ENCODE data around the gene MAP6D1. TPM values are rescaled to one million over a fixed set of nuclear protein-coding genes. Genes with fewer than 3 reads are reported as not detected.

The MAP6D1 gene
- total and polyA plus RNA-seq, 10 donors = 0.77 to 3.1 (median 1.7) TPM; not detected in 1

DNA sequence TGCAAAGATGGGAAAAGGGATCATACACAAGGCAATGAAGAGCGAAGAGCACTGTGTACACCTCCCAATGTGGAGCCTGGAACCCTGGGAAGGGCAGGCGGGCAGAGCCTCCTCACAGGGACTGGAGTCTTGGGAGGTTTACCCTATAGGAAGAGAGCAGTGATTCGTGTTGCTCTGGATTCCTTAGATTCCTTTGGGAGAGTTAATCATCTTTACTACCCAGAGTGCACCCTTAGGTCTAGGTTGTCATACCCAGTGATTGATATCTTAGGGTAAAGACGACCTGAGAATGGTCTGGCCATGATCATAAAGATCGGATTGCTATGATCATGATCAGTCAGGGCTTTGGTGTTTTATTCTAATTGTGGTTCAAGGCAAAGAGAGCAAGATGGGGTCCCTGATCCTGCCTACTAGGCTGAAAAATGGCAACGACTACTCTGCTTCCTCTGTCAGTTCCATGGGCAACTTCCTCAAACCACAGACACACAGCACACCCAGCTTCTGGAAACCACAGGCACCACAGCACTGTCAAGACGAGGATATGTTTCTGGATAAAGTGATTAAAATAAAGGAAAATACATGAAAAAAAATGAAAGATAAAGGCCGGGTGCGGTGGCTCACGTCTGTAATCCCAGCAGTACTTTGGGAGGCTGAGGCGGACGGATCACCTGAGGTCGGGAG is 20.4 kb upstream of the MAP6D1 start:
- Histone ChIP-seq H3K4me3 (no peak overlapping the region), H3K27ac (no peak overlapping the region), H3K36me3 (peaks cover 3 to 99% (median 69%) of the 10 kb centered on the region in 6 donors), H3K9me3 (no peaks in the 10 kb centered on the region), H3K4me1 (no peaks in the 10 kb centered on the region), H3K27me3 (replicated peaks in 1 of 7) (no peaks in the 10 kb centered on the region)
- intact Hi-C loops (cut with DNase I; ENCODE audit: low total_unique reads) = no loop called here
- no peak for DNase-seq
- 68 to 87% (median 80%) methylated on average over 13 of the region's 13 CpGs for WGBS, 5 donors
- TF ChIP-seq POLR2AphosphoS5 (IDR thresholded peaks at IDR 0.05) (no peak), POLR2A (IDR thresholded peaks at IDR 0.05) (no peak)
- TF ChIP-seq, protein P1, sequence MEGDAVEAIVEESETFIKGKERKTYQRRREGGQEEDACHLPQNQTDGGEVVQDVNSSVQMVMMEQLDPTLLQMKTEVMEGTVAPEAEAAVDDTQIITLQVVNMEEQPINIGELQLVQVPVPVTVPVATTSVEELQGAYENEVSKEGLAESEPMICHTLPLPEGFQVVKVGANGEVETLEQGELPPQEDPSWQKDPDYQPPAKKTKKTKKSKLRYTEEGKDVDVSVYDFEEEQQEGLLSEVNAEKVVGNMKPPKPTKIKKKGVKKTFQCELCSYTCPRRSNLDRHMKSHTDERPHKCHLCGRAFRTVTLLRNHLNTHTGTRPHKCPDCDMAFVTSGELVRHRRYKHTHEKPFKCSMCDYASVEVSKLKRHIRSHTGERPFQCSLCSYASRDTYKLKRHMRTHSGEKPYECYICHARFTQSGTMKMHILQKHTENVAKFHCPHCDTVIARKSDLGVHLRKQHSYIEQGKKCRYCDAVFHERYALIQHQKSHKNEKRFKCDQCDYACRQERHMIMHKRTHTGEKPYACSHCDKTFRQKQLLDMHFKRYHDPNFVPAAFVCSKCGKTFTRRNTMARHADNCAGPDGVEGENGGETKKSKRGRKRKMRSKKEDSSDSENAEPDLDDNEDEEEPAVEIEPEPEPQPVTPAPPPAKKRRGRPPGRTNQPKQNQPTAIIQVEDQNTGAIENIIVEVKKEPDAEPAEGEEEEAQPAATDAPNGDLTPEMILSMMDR (IDR thresholded peaks at IDR 0.05 in 8 of 11, conservative IDR thresholded peaks at IDR 0.05 in 3 of 11) = no peak

DNA sequence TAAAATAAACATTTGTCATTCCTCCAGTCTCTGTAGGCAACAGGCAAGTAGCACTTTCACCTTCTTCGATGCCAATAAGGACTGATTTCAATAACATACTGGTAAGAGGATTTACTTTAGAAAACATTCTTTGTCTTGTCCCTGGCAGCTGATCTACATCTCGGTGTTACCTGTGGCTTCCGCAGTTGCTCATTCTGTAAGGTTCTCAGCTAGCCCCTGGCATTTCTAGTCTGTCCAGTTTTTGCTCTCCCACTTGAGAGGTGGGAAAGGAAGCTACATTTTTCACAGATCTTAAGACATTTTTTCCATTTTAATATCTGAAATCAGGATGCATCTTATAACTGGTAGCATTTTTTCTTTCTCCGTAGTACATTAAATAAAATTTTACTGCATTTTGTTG is 19.7 kb upstream of the MAP6D1 start:
- Histone ChIP-seq H3K27ac (no peak overlapping the region), H3K9me3 (no peaks in the 10 kb centered on the region), H3K4me1 (no peaks in the 10 kb centered on the region), H3K36me3 (peaks cover 3 to 99% (median 74%) of the 10 kb centered on the region in 6 donors), H3K27me3 (replicated peaks in 1 of 7) (no peaks in the 10 kb centered on the region), H3K4me3 (no peak overlapping the region)
- DNase-seq = no peak
- intact Hi-C loops (cut with DNase I; ENCODE audit: low total_unique reads) = no loop called here
- 92 to 99% (median 96%) methylated on average over 4 of the region's 4 CpGs for WGBS, 5 donors
- TF ChIP-seq, protein P1 (IDR thresholded peaks at IDR 0.05 in 8 of 11, conservative IDR thresholded peaks at IDR 0.05 in 3 of 11) = no peak
- TF ChIP-seq POLR2AphosphoS5 (IDR thresholded peaks at IDR 0.05) (no peak), POLR2A (IDR thresholded peaks at IDR 0.05) (no peak)

DNA sequence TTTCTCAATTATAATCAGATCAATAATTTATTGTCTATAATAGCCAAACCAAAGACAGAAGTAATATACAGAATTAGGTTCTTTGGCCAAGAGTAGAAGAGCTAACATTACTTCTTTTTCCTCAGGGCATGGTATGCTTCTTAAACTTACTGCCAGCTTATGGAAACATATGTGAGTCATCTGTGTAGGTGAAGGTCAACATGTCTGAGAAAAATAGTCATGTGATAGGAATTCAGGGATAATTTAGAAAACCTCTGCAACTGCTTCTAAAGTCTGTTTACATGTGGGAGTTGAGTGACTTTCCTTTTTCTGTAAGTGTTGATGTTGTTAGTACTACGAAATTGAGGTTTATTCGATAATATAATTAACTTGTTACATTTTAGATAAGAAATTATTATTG is 19.2 kb upstream of the MAP6D1 start:
- intact Hi-C loops (cut with DNase I; ENCODE audit: low total_unique reads) = no loop called here
- Histone ChIP-seq H3K4me3 (no peak overlapping the region), H3K9me3 (no peaks in the 10 kb centered on the region), H3K27ac (no peak overlapping the region), H3K36me3 (peaks cover 3 to 99% (median 76%) of the 10 kb centered on the region in 6 donors), H3K4me1 (no peaks in the 10 kb centered on the region), H3K27me3 (replicated peaks in 1 of 7) (no peaks in the 10 kb centered on the region)
- 91 to 94% (median 92%) methylated on average over 2 of the region's 2 CpGs for WGBS, 5 donors
- DNase-seq = no peak
- TF ChIP-seq, protein P1 (IDR thresholded peaks at IDR 0.05 in 8 of 11, conservative IDR thresholded peaks at IDR 0.05 in 3 of 11) = no peak
- TF ChIP-seq POLR2A (IDR thresholded peaks at IDR 0.05) (no peak), POLR2AphosphoS5 (IDR thresholded peaks at IDR 0.05) (no peak)

DNA sequence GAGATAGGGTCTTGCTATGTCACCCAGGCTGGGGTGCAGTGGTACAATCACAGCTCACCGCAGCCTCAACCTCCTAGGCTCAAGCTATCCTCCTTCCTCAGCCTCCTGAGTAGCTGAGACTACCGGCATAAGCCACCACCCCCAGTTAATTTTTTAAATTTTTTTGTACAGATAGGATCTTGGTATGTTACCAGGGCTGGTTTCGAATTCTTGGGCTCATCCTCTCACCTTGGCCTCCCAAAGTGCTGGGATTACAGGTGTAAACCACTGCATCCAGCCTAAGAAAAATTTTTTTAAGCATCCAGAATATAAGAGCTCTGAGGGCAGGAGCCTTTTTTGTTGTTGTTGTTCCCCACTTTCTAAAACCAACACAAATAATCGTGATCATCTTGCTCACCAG is 14.4 kb upstream of the MAP6D1 start:
- WGBS, 5 donors = 94 to 98% (median 96%) methylated on average over 4 of the region's 4 CpGs
- Histone ChIP-seq H3K27ac (no peak overlapping the region), H3K4me3 (no peak overlapping the region), H3K36me3 (peaks cover 3 to 100% (median 72%) of the 10 kb centered on the region in 6 donors), H3K27me3 (replicated peaks in 1 of 7) (no peaks in the 10 kb centered on the region), H3K9me3 (no peaks in the 10 kb centered on the region), H3K4me1 (no peaks in the 10 kb centered on the region)
- intact Hi-C loops (cut with DNase I; ENCODE audit: low total_unique reads) = no loop called here
- no peak for DNase-seq
- TF ChIP-seq POLR2AphosphoS5 (IDR thresholded peaks at IDR 0.05) (no peak), POLR2A (IDR thresholded peaks at IDR 0.05) (no peak)
- TF ChIP-seq, protein P1 (IDR thresholded peaks at IDR 0.05 in 8 of 11, conservative IDR thresholded peaks at IDR 0.05 in 3 of 11) = no peak
